ENCODE results near the gene CFAP61.

CFAP61 gene

GRCh38 chr20:20161611-20162010 lies 109.3 kb downstream of the CFAP61 start:
- no peaks in the 10 kb centered on the region for H3K27me3 ChIP-seq (ENCODE audit: insufficient read depth, poor library complexity, severe bottlenecking)
- TF ChIP-seq, protein P1, sequence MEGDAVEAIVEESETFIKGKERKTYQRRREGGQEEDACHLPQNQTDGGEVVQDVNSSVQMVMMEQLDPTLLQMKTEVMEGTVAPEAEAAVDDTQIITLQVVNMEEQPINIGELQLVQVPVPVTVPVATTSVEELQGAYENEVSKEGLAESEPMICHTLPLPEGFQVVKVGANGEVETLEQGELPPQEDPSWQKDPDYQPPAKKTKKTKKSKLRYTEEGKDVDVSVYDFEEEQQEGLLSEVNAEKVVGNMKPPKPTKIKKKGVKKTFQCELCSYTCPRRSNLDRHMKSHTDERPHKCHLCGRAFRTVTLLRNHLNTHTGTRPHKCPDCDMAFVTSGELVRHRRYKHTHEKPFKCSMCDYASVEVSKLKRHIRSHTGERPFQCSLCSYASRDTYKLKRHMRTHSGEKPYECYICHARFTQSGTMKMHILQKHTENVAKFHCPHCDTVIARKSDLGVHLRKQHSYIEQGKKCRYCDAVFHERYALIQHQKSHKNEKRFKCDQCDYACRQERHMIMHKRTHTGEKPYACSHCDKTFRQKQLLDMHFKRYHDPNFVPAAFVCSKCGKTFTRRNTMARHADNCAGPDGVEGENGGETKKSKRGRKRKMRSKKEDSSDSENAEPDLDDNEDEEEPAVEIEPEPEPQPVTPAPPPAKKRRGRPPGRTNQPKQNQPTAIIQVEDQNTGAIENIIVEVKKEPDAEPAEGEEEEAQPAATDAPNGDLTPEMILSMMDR (IDR thresholded peaks at IDR 0.05; ENCODE audit: poor library complexity, severe bottlenecking), result no peak
- H3K4me1 ChIP-seq (ENCODE audit: insufficient read depth, poor library complexity, severe bottlenecking), result no peaks in the 10 kb centered on the region
- no peak overlapping the region for H3K4me3 ChIP-seq (ENCODE audit: severe bottlenecking)
- H3K36me3 ChIP-seq (ENCODE audit: low read depth), result no peaks in the 10 kb centered on the region
- no peaks in the 10 kb centered on the region for H3K9me3 ChIP-seq (ENCODE audit: severe bottlenecking)
- no peak for DNase-seq (ENCODE audit: low spot score)
- ATAC-seq (ENCODE audit: low read depth), result no peak
- no peak overlapping the region for H3K27ac ChIP-seq (ENCODE audit: poor library complexity, severe bottlenecking)

GRCh38 chr20:20167698-20168097 lies 115.4 kb downstream of the CFAP61 start:
- TF ChIP-seq, protein P1 (IDR thresholded peaks at IDR 0.05; ENCODE audit: poor library complexity, severe bottlenecking), result no peak
- no peak for DNase-seq (ENCODE audit: low spot score)
- Histone ChIP-seq H3K4me1 (ENCODE audit: insufficient read depth, poor library complexity, severe bottlenecking) (no peaks in the 10 kb centered on the region), H3K4me3 (ENCODE audit: severe bottlenecking) (no peak overlapping the region), H3K27me3 (ENCODE audit: insufficient read depth, poor library complexity, severe bottlenecking) (peaks cover 5% of the 10 kb centered on the region), H3K9me3 (ENCODE audit: severe bottlenecking) (no peaks in the 10 kb centered on the region), H3K27ac (ENCODE audit: poor library complexity, severe bottlenecking) (no peak overlapping the region), H3K36me3 (ENCODE audit: low read depth) (no peaks in the 10 kb centered on the region)
- no peak for ATAC-seq (ENCODE audit: low read depth)

GRCh38 chr20:20173254-20173653 lies 120.9 kb downstream of the CFAP61 start:
- H3K27me3 ChIP-seq (ENCODE audit: insufficient read depth, poor library complexity, severe bottlenecking), result peaks cover 11% of the 10 kb centered on the region

DNA sequence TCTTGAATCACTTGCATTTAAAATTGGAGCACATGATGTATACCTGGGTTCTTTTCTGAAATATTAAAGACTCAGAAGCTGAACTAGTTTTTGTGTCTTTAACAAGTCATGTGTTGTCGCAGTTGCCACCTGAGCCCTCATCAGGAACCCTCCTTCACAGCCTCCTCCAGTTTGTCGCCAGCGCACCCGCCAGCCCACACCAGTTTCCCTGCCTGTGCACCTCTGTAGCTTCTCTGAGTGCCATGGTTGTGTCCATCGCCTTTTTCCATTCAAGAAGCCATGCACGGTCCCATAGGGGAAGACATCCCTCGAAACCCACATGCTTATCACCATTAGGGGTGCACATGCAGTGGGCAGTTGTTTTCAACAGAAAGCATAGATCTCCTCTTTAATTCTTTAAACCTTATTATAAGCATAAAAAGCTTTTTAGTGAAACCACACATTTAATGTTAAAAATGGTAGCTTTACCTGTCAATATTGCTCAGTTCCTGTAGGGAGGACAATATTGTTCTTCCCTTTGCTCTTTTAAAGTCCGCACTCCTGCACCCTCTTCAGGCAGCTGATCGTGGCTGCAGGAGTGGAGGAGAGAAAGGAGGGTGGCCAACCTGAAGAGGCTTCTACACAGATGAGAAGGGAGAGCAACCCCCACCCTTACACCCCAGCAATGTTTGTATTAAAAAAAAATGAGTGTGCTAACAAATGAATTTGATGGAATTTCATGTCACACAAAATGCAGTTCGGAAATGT lies 121.9 kb downstream of the CFAP61 start:
- peaks cover 11% of the 10 kb centered on the region for H3K27me3 ChIP-seq (ENCODE audit: insufficient read depth, poor library complexity, severe bottlenecking)
- TF ChIP-seq, protein P1 (IDR thresholded peaks at IDR 0.05; ENCODE audit: poor library complexity, severe bottlenecking), result no peak
- no peaks in the 10 kb centered on the region for H3K4me1 ChIP-seq (ENCODE audit: insufficient read depth, poor library complexity, severe bottlenecking)
- H3K9me3 ChIP-seq (ENCODE audit: severe bottlenecking), result no peaks in the 10 kb centered on the region
- no peaks in the 10 kb centered on the region for H3K36me3 ChIP-seq (ENCODE audit: low read depth)
- H3K27ac ChIP-seq (ENCODE audit: poor library complexity, severe bottlenecking), result no peak overlapping the region
- peak; percentile 40; the same call in 1 of the 3 replicates for ATAC-seq (ENCODE audit: low read depth)
- DNase-seq (ENCODE audit: low spot score), result no peak
- H3K4me3 ChIP-seq (ENCODE audit: severe bottlenecking), result no peak overlapping the region

More at GRCh38 chr20:20173254-20173653, 120.9 kb downstream of the CFAP61 start:
- H3K4me1 ChIP-seq (ENCODE audit: insufficient read depth, poor library complexity, severe bottlenecking), result no peaks in the 10 kb centered on the region
- ATAC-seq (ENCODE audit: low read depth) (no peak), DNase-seq (ENCODE audit: low spot score) (no peak)
- no peaks in the 10 kb centered on the region for H3K36me3 ChIP-seq (ENCODE audit: low read depth)
- TF ChIP-seq, protein P1 (IDR thresholded peaks at IDR 0.05; ENCODE audit: poor library complexity, severe bottlenecking), result no peak
- no peaks in the 10 kb centered on the region for H3K9me3 ChIP-seq (ENCODE audit: severe bottlenecking)
- no peak overlapping the region for H3K4me3 ChIP-seq (ENCODE audit: severe bottlenecking)
- no peak overlapping the region for H3K27ac ChIP-seq (ENCODE audit: poor library complexity, severe bottlenecking)

DNA sequence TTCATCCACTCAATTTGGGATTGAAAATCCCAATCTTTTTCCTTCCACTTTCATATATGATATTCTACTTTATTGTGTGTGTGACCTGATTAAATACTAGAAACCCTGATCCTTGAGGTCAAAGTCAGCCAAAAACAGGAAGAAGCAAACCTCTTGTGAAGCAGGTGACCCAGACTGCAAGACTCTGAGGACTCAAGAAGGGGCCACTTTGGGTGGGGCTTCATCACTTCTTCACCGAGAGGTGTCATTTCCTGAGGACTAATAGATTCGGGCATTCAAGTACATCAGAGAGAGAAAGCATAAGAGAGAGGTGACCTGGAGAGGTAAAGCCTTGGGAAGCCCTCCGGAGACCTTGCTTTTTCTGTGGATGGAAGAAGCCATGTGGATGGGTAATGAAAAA lies 129.0 kb downstream of the CFAP61 start:
- Histone ChIP-seq H3K27me3 (ENCODE audit: insufficient read depth, poor library complexity, severe bottlenecking) (no peaks in the 10 kb centered on the region), H3K4me1 (ENCODE audit: insufficient read depth, poor library complexity, severe bottlenecking) (no peaks in the 10 kb centered on the region), H3K4me3 (ENCODE audit: severe bottlenecking) (no peak overlapping the region), H3K36me3 (ENCODE audit: low read depth) (no peaks in the 10 kb centered on the region), H3K27ac (ENCODE audit: poor library complexity, severe bottlenecking) (no peak overlapping the region), H3K9me3 (ENCODE audit: severe bottlenecking) (no peaks in the 10 kb centered on the region)
- TF ChIP-seq, protein P1 (IDR thresholded peaks at IDR 0.05; ENCODE audit: poor library complexity, severe bottlenecking), result no peak
- DNase-seq (ENCODE audit: low spot score), result no peak
- ATAC-seq (ENCODE audit: low read depth), result no peak
